ENCODE measurements around the gene EFNA5.
A peak's percentile ranks its signal among the peaks of the same experiment; 100 is the strongest.

The EFNA5 gene

DNA sequence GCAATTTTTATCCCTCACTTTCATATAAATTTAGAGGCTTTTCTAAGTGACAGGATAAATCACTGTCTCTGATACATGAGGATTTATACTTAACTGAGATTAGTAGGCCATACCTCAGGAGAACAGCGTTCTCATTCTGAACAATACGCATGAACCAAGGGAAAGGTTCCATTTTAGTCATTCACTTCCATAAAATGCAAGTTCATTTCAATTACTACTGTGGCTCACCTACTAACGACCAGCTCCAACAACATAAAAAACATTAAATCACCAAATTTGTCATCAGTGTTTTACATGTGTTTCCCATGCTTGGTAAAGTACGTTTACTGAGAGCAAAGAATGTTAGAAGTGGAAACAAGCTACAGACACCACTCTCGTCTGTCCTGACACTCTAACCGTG, 67.4 kb downstream of the EFNA5 start:
- no peak for DNase-seq (ENCODE audit: low spot score)

DNA sequence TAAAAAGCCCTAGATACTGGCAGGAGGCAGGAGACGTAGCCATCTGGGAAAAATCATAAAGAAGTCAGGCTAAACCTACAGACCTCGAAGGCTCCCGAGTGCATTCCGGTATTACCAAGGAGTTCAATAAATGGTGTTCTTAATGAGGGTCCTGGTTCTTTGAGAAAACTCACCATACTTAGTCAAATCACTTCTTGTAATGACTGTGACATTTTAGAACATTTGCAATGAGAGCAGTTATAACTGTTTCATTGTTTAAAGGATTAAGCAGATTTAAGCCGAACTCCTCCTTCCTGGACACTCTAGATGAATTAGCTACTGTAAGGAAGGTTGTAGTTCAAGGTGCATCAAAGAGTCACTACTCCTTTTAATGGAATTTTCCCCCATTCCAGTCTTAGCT, 67.8 kb downstream of the EFNA5 start:
- no peak for DNase-seq (ENCODE audit: low spot score)

DNA sequence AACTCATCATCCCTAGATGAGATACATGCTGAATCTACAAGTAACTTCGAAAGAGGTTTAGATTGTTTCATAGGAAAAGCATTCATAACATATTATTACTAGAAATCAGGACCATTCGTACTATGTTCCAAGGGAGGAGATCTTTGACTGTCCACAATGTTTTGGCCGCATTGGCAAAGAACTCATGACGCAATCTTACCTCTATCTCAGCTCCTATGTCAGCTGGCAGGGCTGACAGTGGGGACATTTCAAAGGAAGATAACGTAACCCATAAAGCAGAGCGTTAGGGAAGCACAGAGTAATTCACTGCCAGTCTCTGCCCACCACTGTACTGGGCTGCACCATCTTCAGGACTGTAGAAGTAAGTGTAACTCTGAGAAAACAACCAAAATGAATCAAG, 69.7 kb downstream of the EFNA5 start:
- no peak for DNase-seq (ENCODE audit: low spot score)

DNA sequence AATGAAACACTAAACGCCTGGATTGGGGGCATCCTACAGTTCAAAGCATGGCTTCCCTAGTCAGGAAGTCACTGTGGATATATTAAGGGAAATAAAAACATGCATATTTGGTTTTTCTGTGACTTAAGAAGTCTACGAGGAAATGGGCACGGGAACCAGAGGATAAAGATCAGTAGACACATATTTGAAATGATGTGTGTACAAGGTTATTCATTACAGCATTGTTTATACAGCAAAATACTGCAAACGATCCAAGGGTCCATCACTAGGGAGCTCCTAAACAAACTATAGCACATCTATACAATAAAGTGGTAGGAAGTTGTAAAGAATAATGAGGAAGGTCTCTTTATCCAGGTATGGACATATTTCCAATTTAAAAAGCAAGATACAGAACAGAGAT, 71.8 kb downstream of the EFNA5 start:
- DNase-seq (ENCODE audit: low spot score): no peak

DNA sequence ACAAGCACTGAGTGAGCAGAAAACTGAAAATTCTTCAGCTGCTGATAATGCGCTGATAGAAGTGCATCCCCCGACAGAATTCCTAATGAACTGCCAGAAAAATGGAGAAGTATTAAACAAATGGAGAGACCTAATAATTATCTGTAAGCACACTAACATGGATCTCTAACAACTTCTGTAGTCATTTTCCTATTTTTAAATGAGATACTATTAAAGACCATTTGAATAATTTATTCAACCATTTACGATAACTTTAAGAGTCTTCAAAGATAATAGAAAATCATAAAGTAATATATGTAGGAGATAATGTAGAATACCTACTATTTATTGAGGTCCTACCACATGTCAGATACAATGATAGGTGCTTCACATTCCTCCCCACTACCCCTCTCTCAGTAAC, 72.9 kb downstream of the EFNA5 start:
- no peak for DNase-seq (ENCODE audit: low spot score)

DNA sequence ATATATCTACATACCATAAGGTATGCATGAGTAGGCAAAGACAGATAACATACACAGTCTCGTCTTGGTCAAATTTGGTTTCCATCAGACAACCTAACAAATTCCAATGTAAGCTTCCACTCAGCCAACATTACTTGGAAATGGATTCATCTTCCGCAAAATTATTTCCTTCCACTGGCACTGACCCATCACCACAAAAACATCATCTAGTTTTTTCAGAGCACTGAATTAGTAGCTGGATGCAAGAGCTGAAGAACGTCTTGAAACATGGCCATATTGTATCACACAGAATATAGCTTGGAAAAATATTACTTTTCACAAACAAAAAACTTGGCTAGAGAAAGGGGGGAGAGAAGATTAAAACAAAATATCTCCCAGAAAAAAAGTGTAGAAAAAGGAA, 73.5 kb downstream of the EFNA5 start:
- no peak for DNase-seq (ENCODE audit: low spot score)

DNA sequence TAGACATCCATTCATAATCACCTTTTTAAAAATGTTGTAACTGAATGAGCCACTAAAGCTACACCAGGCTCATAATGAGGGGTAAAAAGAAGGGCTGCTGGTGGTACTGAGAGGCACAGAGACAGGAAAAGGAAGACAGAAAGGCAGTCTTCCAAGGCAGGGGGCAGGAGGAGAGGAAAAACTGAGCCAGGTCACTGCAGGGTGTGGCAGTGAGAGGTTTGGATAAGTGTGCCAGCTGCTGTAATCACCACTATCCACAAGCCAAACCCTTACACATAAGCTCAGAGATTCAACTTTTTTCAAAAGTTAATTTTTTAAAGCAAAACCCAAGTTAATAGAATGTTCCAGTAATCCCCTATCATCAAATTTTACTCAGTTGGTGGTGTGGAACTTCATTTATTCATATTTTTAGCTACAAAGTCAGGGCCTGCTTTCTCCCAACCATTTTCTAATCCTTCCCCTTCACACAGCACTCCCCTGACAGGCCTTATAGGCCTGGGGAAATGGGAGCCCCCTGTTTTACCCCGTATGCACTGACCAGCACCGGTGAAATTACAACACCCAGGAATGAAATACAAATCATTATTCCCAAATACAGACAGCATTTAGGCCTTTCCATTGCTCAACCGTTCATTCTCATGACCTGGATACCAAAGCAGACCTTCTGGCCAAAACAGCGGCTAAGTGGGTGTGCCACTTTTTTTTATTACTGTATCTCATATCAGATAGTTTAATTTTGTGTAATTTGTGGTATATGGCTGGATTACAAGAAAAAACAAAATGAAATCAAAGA, 76.3 kb downstream of the EFNA5 start:
- DNase-seq (ENCODE audit: low spot score): no peak

DNA sequence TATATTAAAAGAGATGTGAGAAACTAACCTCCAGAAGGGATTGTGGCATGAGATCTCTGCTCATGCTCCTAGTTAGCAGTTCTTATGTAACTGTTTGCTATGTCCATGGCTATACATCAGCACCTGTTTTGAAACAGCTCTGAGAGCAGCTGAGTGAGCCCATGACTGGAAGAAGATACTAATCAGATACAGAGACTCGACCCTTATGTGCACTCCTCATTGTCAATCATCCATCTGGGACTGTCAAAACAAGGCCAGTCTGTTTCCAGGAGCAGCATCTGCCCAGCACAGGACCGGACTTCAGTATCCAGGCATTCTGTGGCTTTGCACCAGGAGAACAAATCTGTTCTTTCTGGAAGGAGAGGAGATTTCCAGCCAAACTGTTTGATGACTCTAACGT, 77.7 kb downstream of the EFNA5 start:
- DNase-seq (ENCODE audit: low spot score): no peak

DNA sequence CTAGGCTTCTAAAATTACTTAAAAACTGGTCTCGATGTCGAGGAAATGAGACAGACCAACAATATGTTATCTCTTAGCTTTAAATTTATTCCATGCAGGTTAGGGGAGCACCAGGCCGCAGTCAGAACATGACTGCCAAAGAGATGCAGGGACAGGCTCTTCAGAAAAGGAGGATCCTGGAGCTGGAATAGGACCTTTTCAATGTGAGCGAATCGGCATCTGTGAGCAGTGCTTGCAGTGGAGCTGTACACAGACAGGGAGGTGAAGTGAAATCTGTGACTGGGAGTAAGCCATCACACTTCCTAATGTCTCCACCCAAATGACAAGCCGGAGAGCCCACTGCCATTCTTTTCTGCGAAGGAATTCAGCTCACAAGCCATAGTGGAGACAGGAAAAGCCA, 78.2 kb downstream of the EFNA5 start:
- DNase-seq (ENCODE audit: low spot score): no peak

DNA sequence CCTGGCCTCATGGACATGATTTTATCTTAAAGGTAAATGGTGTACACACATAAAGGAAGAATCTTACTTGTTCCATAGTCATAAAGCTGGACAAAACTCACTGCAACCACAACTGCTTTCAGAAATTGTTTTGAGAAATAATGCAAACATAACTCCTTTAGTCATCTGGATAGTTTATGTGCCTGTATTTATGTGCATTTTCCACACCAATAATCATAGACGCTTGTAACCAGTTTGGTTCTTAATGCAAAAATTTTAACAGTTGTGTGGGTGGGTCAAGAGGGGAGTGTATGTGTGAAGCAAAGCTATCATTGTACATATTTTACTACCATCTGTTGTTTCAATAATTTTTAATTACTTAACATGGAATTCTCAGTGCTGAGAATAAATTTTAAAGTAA, 80.1 kb downstream of the EFNA5 start:
- no peak for DNase-seq (ENCODE audit: low spot score)

DNA sequence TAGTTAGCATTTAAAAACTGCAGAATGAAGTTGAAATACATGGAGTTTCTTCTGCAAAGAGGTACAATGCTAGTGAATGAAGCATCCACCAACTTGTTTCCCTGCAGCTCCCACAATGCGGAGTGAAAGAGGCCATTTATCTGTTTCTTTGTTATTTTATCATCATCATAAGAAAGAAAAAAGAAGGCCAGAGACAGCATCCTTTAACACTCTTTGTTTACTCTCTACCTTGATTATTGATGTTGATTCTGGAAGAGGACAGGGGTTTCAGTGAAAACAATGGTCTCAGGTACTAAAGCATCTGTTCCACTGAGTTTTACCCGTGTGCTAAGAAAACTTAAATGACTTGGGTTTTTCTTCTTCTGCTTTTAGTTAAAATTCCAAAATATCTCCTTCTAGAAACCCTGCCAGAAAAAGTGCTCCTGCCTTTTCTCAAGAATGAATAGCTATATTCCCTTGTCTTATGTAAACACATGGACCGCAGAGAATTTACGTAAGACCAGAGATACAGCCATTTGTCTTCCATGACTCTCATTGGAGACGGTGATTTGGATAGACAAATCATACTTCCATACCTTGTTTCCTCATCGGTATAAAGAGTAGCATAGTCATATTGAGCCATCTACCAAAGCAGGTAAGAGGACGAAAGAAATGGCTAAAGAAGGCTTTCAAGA, 81.1 kb downstream of the EFNA5 start:
- no peak for DNase-seq (ENCODE audit: low spot score)

DNA sequence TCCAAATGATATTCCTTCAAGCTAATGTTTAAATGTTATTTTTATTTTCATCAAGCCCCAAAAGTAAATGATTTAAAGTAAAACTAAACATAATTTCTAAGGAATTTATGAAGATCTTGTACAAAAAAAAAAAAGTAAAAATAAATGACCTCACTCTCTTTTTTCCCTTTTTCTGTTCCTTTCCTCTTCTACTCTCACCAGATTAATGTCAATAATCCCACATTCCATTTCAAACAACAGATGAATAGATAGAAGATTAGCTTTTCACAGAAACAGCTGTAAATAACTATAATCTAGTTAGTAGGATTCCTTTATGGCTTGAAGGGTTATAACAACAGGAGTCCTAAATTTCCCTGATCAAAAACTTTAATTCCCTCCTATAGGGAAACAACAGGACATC, 88.1 kb downstream of the EFNA5 start:
- DNase-seq (ENCODE audit: low spot score): no peak

DNA sequence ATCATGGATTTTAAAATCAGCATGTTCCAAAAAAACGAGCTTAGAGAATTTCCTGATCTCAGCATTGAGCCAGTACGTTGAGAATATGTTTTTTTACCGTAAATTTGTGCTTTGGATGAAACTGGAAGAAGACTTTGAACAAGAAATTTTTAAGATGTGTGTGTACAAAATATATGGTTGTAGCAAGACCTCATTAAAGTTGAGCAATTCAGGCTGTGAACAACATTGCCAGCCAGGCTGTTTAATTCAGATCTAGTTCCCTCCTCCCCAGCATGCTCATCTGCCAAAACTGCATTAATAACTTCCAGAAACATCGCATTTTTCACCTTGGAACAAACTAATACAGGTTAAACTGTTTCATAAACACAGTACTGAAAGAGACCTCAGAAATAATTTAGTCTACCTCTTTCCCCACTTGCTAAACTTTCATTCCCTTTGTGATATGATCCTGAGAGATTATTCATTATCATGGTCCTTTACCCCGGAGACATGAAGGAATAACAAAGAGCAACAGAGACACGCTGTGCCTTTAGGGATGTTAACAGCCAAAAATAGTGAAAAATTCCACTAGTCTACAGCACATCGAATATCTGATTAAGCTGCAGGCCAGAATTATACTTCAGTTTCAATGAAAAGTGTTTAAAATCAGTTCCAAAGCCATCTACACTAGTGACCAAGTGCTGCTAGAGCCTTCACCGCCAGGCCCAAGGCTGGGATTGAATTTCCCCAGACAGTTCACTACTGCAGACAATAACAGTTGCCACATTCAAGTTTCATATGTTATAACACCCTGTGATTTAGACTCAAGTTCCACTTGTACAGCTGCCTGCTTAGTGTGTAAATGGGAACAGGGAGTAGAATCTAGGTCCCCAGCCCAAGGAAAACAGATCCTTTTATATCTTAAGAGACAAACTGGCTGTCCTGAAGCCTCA, 89.6 kb downstream of the EFNA5 start:
- no peak for DNase-seq (ENCODE audit: low spot score)

DNA sequence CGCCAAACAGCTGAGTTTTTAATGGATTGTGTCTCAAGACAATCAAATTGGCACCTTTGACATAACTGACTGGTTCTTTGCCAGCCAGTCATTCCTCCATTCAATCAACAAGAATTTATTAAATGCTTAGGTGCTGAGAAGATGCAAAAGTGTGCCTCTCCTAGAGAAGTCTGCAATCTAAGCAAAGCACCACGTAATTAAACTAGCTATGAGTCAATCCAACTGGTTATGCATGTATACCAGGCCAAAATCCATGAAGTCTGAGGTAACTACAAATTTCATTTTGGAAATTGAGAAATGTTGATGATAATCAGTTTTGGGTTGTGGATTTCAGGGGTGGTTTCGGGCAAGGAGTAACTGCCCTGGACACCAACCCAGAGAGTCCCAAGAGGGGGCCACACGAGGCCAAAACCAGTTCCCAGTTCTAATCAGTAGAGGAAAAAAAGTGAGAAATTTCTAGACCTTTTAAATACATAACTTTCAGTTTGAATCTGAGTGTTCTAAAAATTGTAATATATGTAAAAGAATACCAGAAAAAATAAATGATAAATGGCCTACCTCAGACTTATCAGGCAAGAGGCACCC, 92.6 kb downstream of the EFNA5 start:
- no peak for DNase-seq (ENCODE audit: low spot score)

DNA sequence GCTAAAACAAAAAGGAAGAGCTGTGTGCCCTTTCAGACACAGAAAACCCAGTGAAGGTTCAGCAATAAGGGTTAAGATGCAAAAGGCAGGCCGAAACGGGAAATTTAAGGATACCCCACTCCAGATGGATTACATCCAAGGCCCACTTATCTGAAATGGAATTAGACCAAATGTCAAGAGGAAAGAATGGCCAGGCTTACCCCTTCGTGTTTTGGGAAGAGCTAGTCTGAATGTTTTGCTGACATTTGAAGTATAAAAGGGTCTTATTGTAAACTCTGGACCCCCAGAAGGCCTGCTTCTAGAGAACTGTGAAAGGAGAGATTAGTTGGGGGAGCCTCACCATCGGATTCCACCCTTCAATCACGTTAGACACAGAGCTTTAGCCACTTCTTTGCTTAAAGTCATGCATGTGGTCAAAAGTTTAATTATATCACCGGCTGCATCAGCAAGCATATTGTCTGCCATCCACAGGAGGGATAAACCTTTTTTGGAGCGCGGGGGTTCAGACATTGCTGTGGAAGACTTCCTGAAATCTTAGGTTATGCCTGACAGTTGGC, 93.3 kb downstream of the EFNA5 start:
- no peak for DNase-seq (ENCODE audit: low spot score)

DNA sequence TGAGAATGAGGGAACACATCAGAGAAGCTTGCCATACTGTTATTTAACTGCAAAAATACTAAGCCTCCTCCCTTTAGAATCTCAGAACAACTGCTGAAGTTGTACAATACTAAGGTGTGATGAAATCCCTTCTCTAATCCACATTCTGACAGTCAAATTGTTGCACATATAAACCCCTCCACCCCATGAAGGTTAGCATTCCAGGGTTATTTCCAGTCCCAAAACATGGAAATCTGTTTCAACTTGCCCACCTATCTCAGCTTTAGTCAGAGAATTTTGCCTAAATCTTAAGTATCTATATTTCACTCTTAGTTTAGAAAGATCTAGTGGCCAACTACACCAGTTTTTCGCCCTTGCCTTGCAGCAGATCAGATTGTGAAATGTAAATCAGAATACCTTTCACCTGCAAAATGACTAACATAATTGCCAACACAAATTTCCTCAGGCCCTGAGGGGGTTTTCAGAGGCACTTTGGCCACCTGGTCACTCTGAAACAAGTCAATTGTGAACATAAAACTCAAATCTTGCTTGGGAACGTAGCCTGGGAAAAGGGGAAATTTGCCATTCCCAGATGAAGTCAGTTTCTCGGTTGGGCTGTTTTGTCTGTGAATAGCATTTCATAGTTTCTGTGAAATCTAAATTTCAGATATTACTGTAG, 93.9 kb downstream of the EFNA5 start:
- no peak for DNase-seq (ENCODE audit: low spot score)

DNA sequence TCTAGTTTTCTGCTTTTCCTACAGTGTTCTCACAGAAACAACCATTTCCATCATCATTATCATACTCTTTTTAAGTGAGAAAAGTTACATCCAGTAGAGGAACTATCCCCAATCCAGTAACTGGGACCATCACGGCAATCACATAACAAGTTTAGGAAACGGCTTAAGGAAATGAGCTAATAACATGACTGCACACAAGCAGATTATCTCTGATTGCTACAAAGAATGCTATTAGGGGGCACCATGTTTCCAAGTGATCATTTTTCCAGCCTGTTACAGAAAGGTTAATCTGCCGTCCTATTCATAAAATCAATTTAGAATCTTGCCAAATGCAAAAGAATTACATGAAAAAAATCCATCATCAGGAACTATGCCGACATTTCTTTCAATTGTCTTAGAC, 94.6 kb downstream of the EFNA5 start:
- no peak for DNase-seq (ENCODE audit: low spot score)

DNA sequence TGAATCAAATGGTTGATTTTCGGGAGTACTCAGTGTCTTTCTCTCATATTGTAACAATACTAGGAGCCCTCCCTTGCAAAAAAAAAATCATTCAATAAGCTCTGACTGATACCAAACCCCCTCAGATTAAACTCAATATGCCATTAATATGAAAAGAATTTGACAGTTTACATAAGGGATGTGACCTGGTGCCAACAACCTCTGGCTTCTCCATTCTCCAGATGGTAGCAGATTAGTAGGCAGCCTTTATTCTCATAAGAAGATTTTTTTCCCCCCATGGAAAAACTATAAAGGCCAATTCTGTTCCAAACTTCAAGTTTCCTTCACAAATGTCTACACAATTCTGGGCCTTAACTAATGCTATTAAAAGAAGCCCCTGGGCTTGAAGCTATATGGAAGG, 96.5 kb downstream of the EFNA5 start:
- no peak for DNase-seq (ENCODE audit: low spot score)

DNA sequence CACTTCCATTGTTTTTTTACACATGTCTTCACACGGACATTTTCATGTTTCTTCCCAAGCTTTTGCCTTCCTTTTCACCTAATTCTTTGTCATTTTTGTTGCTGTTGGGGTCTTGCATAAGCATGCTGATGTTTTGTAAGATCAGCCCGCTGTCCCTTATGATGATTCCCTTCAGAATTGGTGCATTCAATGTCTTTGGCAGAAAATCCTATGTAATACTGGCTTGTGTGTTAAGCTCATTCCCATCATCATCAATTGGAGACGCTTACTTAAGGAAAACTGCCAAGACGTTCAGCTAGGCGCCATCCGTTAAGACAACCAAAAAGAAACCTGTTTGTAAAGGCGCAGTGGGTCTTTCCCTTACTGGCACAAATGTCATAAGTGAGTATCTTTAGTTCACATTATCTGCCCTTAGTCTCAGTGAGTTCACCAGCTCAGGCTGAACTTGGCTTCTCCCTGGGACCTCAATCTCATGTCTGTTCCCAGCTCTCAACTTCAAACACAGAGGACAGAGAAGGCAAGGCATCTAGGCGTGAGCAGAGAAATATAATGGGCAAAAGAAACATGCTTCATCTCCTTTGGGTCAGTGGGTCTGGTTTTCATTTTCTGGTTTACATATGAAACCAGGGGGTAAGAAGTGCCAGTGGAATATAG, 97.9 kb downstream of the EFNA5 start:
- no peak for DNase-seq (ENCODE audit: low spot score)

DNA sequence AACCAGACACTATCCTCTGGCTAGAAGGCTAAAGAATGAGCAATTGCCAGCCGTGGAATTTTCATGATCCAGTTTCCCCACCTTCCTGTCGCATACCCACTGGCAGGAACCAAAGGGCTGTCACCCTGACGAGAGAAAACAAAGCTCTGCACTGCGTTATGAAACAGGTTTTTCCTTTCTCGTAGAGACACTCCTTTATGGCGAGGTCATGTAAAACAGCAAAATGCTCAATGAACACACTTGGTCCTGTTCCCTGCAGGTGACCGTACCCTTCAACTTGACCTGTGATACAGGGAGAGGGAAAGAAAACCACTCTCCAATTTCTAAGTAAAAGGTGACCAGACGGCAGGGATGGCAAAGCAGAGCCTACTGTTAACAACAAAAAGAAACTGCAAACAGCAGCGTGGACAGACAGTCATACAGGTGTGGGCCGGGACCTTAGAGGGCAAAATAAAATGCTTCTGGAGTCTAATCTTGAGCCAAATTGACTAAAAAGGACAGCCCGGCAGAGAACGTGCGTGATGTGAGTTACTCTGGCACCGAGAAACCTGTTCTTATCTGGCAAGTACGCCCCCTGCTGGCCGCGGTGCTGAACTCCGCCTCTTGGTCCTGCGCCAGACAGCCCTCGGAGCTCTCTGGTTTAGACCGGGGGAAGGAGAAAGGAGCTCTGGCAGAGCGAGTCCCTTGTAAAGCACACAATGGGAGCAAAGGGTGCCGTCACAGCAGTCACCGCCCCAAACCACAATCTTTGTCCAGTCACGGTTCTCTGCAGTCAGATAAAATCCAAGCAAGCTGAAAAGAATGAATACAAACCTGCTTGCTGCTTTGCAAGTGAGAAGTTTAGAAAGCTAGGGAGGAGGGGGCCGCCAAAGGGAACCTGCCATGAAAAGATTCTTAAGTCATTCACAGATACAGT, 98.9 kb downstream of the EFNA5 start:
- DNase-seq (ENCODE audit: low spot score): peak; percentile 73
